Stimulated activated CD4-positive, alpha-beta T cell treated with anti-CD3 and anti-CD28 coated beads, TNF-alpha, amount 100 ng/mL, for 24 hours (primary cell): ENCODE data around the gene DAPK3.
"Not testable (repeated sequence)": the region's sequence is repeated elsewhere in the genome, so short reads cannot be mapped to it uniquely, and the experiment has no call there.

Source experiments
- DNase-seq, 3 experiments: peaks; one replicate each; pipeline ENCODE4 v3.0.0-alpha.2; 2020; ENCODE audit warnings: low read depth in 3 of 3

The DAPK3 gene

GRCh38 chr19:4005436-4005835, 34.5 kb upstream of the DAPK3 start:
- not testable (repeated sequence) for DNase-seq

- DNase-seq = not testable (repeated sequence)
These were observed 29.9 kb upstream of the DAPK3 start for GRCh38 chr19:4000798-4001197.

- DNase-seq = not testable (repeated sequence)
These were observed 27.9 kb upstream of the DAPK3 start for GRCh38 chr19:3998667-3999412.

GRCh38 chr19:3995607-3996006, 24.7 kb upstream of the DAPK3 start:
- no peak for DNase-seq

- no peak for DNase-seq
These were observed 19.9 kb upstream of the DAPK3 start for GRCh38 chr19:3990815-3991117.

- DNase-seq = peak; percentile 73 to 85 (median 78)
These were observed 16.9 kb upstream of the DAPK3 start for GRCh38 chr19:3987619-3988371.

- no peak for DNase-seq
These were observed 15.6 kb upstream of the DAPK3 start for GRCh38 chr19:3986260-3987041.

- no peak for DNase-seq
These were observed 14.9 kb upstream of the DAPK3 start for GRCh38 chr19:3985643-3986259.

- DNase-seq = peak; percentile 78 to 86 (median 81)
These were observed 14.2 kb upstream of the DAPK3 start, which contains the start of gene EEF2 for GRCh38 chr19:3984908-3985642. Gene EEF2, minus strand, starts transcription at chr19:3985463. Its CDS starts 83 bp downstream, at chr19:3985380.

- no peak for DNase-seq
These were observed 13.6 kb upstream of the DAPK3 start for GRCh38 chr19:3984584-3984907.

GRCh38 chr19:3983936-3984583, 13.2 kb upstream of the DAPK3 start:
- no peak for DNase-seq

- no peak for DNase-seq
These were observed 12.6 kb upstream of the DAPK3 start for GRCh38 chr19:3983542-3983914.

- no peak for DNase-seq
These were observed 12.0 kb upstream of the DAPK3 start for GRCh38 chr19:3982701-3983541.

GRCh38 chr19:3981736-3982681, 11.1 kb upstream of the DAPK3 start:
- DNase-seq = no peak

- DNase-seq = no peak
These were observed 10.5 kb upstream of the DAPK3 start for GRCh38 chr19:3981373-3981735.

GRCh38 chr19:3980353-3981251, 9.7 kb upstream of the DAPK3 start:
- DNase-seq = no peak

GRCh38 chr19:3979674-3980352, 8.9 kb upstream of the DAPK3 start:
- DNase-seq = no peak
